ENCODE measurements around the gene HSPA4L.

The HSPA4L gene

GRCh38 chr4:127748957-127749356 is 33.2 kb upstream of the HSPA4L start:
- no peak overlapping the region for H3K9ac ChIP-seq (ENCODE audit: low read length)
- no peaks in the 10 kb centered on the region for H3K4me1 ChIP-seq (ENCODE audit: insufficient read depth, low read length, severe bottlenecking)
- no peaks in the 10 kb centered on the region for H4K20me1 ChIP-seq (ENCODE audit: insufficient read depth, low read length)
- no peaks in the 10 kb centered on the region for H3K36me3 ChIP-seq (ENCODE audit: insufficient read depth, low read length)
- no peak overlapping the region for H3K27ac ChIP-seq (ENCODE audit: low read depth, low read length, poor library complexity, severe bottlenecking)
- no peaks in the 10 kb centered on the region for H3K27me3 ChIP-seq (ENCODE audit: insufficient read depth, low read length)
- no peak overlapping the region for H3K4me2 ChIP-seq (ENCODE audit: low read length)
- 0 out of 2 replicates have a peak, but pooled peaks cover 2% of the 10 kb centered on the region for H3K9me3 ChIP-seq (ENCODE audit: low read length)
- H3K79me2 ChIP-seq (ENCODE audit: insufficient read depth, low read length) = no peaks in the 10 kb centered on the region
- no peak overlapping the region for H2AFZ ChIP-seq (ENCODE audit: low read length)
- H3F3A ChIP-seq (ENCODE audit: insufficient read depth, low read length) = no peaks in the 10 kb centered on the region
- no peak for TF ChIP-seq CTCF (IDR thresholded peaks at IDR 0.05; ENCODE audit: low read length)
- TF ChIP-seq EZH2 (IDR thresholded peaks at IDR 0.05; ENCODE audit: borderline replicate concordance, low read length) = no peak
- H3K4me3 ChIP-seq (ENCODE audit: low read depth, low read length, poor library complexity, severe bottlenecking) = no peak overlapping the region
- no peaks in the 10 kb centered on the region for H3K9me2 ChIP-seq (ENCODE audit: low read depth, low read length)

- Histone ChIP-seq H3K9me2 (ENCODE audit: low read depth, low read length) (no peaks in the 10 kb centered on the region), H3K4me2 (ENCODE audit: low read length) (no peak overlapping the region), H3K9ac (ENCODE audit: low read length) (no peak overlapping the region), H3K4me3 (ENCODE audit: low read depth, low read length, poor library complexity, severe bottlenecking) (no peak overlapping the region), H3K79me2 (ENCODE audit: insufficient read depth, low read length) (no peaks in the 10 kb centered on the region), H3K27me3 (ENCODE audit: insufficient read depth, low read length) (no peaks in the 10 kb centered on the region), H3K4me1 (ENCODE audit: insufficient read depth, low read length, severe bottlenecking) (no peaks in the 10 kb centered on the region), H3K27ac (ENCODE audit: low read depth, low read length, poor library complexity, severe bottlenecking) (no peak overlapping the region), H3K9me3 (ENCODE audit: low read length) (no peaks in the 10 kb centered on the region), H3F3A (ENCODE audit: insufficient read depth, low read length) (no peaks in the 10 kb centered on the region), H3K36me3 (ENCODE audit: insufficient read depth, low read length) (no peaks in the 10 kb centered on the region), H4K20me1 (ENCODE audit: insufficient read depth, low read length) (no peaks in the 10 kb centered on the region), H2AFZ (ENCODE audit: low read length) (no peak overlapping the region)
- TF ChIP-seq EZH2 (IDR thresholded peaks at IDR 0.05; ENCODE audit: borderline replicate concordance, low read length) (no peak), CTCF (IDR thresholded peaks at IDR 0.05; ENCODE audit: low read length) (no peak)
Observed at GRCh38 chr4:127756906-127757305, 25.2 kb upstream of the HSPA4L start.

GRCh38 chr4:127759228-127759820 is 22.8 kb upstream of the HSPA4L start:
- H3K36me3 ChIP-seq (ENCODE audit: insufficient read depth, low read length) = no peaks in the 10 kb centered on the region
- H3K4me1 ChIP-seq (ENCODE audit: insufficient read depth, low read length, severe bottlenecking) = no peaks in the 10 kb centered on the region
- no peaks in the 10 kb centered on the region for H3K9me2 ChIP-seq (ENCODE audit: low read depth, low read length)
- no peak overlapping the region for H3K4me3 ChIP-seq (ENCODE audit: low read depth, low read length, poor library complexity, severe bottlenecking)
- H3K9me3 ChIP-seq (ENCODE audit: low read length) = no peaks in the 10 kb centered on the region
- no peaks in the 10 kb centered on the region for H4K20me1 ChIP-seq (ENCODE audit: insufficient read depth, low read length)
- no peaks in the 10 kb centered on the region for H3K79me2 ChIP-seq (ENCODE audit: insufficient read depth, low read length)
- no peak overlapping the region for H3K27ac ChIP-seq (ENCODE audit: low read depth, low read length, poor library complexity, severe bottlenecking)
- no peak overlapping the region for H3K9ac ChIP-seq (ENCODE audit: low read length)
- no peaks in the 10 kb centered on the region for H3F3A ChIP-seq (ENCODE audit: insufficient read depth, low read length)
- no peak overlapping the region for H2AFZ ChIP-seq (ENCODE audit: low read length)
- no peak overlapping the region for H3K4me2 ChIP-seq (ENCODE audit: low read length)
- no peak for TF ChIP-seq CTCF (IDR thresholded peaks at IDR 0.05; ENCODE audit: low read length)
- no peak for TF ChIP-seq EZH2 (IDR thresholded peaks at IDR 0.05; ENCODE audit: borderline replicate concordance, low read length)
- no peaks in the 10 kb centered on the region for H3K27me3 ChIP-seq (ENCODE audit: insufficient read depth, low read length)
